GM19193 (cell line): ENCODE results near the gene RRP12.

Experiments used
- POLR2A ChIP-seq: IDR thresholded peaks from 4 replicates; pipeline ENCODE4 v1.6.1; 2011; ENCODE audit not compliant: insufficient read depth, insufficient read length; ENCODE audit errors: extremely low read depth

Gene RRP12

GRCh38 chr10:97362310-97363033, 38.7 kb downstream of the RRP12 start:
- no peak for TF ChIP-seq POLR2A

GRCh38 chr10:97361537-97361901, 39.6 kb downstream of the RRP12 start:
- no peak for TF ChIP-seq POLR2A

- TF ChIP-seq POLR2A: no peak
Measured at GRCh38 chr10:97360705-97361536, 40.2 kb downstream of the RRP12 start.

GRCh38 chr10:97358781-97359180, 42.4 kb downstream of the RRP12 start:
- TF ChIP-seq POLR2A: no peak

- no peak for TF ChIP-seq POLR2A
Measured at GRCh38 chr10:97358349-97358748, 42.8 kb downstream of the RRP12 start.

GRCh38 chr10:97356918-97357317, 44.2 kb downstream of the RRP12 start:
- no peak for TF ChIP-seq POLR2A

GRCh38 chr10:97356318-97356914, 44.7 kb downstream of the RRP12 start:
- no peak for TF ChIP-seq POLR2A

GRCh38 chr10:97355571-97355975, 45.6 kb downstream of the RRP12 start:
- no peak for TF ChIP-seq POLR2A

- TF ChIP-seq POLR2A: no peak
Measured at GRCh38 chr10:97353945-97354344, 47.2 kb downstream of the RRP12 start.

- no peak for TF ChIP-seq POLR2A
Measured at GRCh38 chr10:97349752-97350513, 51.2 kb downstream of the RRP12 start.

- no peak for TF ChIP-seq POLR2A
Measured at GRCh38 chr10:97347317-97347716, 53.8 kb downstream of the RRP12 start.

GRCh38 chr10:97341416-97341815, 59.7 kb downstream of the RRP12 start:
- TF ChIP-seq POLR2A: no peak

- TF ChIP-seq POLR2A: no peak
Measured at GRCh38 chr10:97338041-97338440, 63.1 kb downstream of the RRP12 start.

- TF ChIP-seq POLR2A: no peak
Measured at GRCh38 chr10:97336942-97337831, 64.0 kb downstream of the RRP12 start.
